GM19099 (cell line): ENCODE results near the gene THY1.

Experiments used
- POLR2A ChIP-seq: IDR thresholded peaks from 3 replicates; pipeline ENCODE4 v1.6.1; 2011; ENCODE audit warnings: low read depth; ENCODE audit not compliant: insufficient read length; ENCODE audit errors: extremely low read depth

Gene THY1

DNA sequence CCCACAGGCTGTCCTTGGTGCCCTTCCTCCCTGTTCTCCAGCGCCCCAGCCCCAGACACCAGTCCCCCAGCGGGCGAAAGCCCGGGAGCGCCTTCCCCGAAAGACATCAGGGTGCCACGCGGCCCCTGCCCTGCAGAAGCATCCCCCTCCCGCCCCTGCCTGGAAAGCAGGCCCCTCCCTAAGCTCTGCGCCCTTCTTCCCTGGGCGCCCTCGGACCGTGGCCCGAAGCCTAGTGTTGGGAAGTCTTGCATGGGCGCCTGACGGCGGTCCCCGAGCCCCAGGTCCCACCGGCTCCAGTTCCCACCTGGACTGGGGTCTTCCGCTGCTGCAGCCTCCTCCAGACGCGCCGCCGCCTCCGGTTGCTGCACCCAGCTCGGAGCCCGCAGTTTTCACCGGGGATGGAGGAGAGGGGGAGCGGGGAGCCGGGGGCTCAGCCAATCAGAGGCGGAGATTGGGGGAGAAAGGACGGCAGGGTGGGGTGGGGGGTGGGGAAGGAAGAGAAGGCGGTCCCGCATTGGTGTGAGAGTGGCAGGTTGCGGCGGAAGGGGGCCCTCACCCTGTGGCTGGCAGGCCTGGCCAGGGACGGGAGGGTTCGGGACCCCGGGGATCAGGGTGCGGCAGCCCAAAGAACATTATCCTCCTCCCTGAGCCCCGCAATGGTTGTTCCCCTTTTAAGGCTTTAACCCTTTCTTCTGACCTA is at the start of gene THY1:
Gene THY1, minus strand, starts transcription at position 364 of the 700 bp plus-strand sequence. CDS start 2,267 bp downstream, outside the sequence.
- no peak for TF ChIP-seq POLR2A

DNA sequence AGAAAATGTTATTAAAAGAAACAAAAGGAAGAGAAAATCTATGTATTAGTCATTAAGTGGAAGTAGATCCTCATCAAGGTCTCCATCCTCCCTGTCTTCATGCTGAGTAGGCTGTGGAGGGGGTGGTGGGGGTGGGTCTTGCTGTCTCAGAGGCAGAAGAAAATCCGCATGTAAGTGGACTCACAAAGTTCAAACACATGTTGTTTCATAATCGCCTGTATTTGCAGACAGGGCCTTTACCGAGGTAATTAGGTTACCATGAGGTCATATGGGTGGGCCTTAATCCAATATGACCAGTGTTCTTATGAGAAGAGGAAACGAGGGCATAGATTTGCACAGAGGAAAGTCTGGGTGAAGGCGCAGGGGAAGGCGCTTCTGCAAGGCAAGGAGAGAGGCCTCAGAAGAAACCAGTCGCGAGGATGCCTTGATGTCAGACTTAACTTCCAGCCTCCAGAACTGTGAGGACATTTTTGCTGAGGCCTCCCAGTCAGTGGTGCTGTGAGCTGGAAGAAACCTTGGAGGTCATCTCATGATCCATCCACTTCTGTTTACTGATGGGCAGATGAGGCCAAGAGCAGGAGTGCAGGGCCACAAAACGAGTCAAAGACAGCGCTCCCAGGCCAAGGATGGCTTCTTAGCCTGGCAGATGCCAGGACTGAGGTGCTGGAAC is 49.3 kb upstream of the THY1 start:
- no peak for TF ChIP-seq POLR2A

DNA sequence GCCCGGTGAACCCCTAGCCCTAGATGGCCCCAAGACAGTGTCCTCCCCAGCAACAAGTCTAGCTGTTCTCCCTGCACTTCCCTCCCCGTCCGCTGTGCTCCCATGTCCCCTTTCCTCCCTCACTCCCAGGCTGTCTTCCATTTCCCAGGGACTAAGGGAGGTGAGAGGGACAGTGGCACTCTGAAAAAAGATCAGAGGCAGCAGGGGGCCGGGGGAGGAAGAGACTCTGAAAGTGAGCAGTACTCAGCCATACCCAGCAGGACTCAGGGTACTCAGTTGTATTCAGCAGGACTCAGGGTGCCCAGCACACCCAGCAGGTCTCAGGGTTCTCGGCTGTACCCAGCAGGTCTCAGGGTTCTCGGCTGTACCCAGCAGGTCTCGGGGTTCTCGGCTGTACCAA is 48.4 kb upstream of the THY1 start:
- no peak for TF ChIP-seq POLR2A

DNA sequence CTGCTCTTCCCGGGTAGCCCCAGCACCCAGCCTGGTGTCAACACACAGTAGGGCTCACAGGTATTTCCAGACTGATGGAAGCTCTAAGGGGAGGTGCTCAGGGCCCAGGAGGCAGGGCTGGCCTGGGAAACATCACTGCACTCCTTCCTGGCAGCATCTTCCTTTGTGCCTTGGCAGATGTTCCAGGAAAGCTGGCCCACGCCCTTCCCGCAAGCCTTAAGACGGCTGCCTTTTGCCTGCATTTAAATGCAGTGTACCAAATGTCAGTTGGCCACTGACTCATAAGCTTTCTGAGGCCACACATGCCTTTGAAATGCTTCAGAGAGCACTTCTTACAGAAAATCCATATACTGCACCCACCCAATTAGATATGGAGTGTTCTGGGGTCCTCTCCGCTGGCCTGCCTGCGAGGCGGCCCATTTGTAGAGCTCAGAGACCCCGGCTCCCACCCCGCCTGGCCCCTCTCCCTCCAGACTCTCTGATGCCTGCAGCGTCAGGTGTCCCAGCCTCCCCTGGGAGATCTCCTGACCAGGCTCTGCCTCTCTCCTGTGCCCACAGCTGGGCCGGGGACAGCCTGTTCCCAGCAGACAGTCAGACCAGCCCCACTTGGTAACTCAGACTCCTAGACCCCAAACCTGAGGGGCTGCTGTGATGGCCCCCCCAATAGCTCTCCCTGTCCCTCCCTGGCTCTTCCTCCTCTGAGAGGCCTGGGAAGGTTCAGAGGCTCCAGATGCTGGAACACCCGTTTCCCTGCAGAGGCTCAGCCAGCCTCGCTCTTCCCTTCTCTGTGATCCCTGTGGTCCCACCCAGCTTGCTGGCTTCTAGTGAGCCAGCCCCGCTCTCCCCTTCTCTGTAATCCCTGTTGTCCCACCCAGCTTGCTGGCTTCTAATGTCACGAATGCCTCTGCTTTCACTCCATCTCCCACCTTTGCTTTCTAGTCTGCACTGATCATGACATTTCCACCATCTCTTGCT is 47.6 kb upstream of the THY1 start:
- TF ChIP-seq POLR2A = no peak

DNA sequence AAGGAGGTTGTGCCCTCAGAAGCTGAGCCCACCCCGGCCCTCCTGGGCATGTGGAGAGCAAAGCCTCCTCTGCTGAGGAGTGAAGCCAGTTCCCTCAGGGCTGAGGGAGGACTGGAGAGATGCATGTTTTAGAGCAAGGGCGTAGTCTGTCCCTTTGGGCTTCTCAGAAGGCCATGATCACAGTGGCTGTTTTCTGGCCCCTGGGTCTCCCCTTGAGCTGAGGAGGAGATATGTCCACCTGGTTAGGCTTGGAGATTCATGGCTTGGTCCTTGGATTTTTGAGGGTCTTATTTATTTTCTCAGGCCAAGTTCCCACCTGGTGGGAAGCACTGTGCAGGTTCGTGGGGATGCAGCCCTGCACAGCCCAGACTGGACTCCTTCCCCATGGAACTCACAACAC is 46.5 kb upstream of the THY1 start:
- no peak for TF ChIP-seq POLR2A

DNA sequence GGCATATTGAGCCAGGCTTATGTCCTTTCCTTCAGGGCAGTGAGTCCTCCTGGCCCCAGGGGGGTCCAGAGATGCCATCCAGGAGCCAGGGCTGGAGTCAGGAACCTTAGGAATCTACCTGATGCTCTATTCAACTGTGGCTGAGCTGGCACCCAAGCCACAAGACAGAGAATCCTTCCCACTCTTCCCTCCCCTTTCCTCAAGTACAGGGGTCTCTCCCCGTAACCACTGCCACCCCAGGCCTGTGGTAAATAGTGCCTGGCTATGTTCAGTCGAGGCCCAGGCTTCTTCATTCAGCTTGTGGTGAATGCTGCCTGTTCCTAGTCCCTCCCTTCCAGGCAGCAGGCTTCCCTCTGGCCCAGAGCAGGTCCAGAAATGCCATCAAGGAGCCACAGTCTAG is 45.5 kb upstream of the THY1 start:
- no peak for TF ChIP-seq POLR2A

DNA sequence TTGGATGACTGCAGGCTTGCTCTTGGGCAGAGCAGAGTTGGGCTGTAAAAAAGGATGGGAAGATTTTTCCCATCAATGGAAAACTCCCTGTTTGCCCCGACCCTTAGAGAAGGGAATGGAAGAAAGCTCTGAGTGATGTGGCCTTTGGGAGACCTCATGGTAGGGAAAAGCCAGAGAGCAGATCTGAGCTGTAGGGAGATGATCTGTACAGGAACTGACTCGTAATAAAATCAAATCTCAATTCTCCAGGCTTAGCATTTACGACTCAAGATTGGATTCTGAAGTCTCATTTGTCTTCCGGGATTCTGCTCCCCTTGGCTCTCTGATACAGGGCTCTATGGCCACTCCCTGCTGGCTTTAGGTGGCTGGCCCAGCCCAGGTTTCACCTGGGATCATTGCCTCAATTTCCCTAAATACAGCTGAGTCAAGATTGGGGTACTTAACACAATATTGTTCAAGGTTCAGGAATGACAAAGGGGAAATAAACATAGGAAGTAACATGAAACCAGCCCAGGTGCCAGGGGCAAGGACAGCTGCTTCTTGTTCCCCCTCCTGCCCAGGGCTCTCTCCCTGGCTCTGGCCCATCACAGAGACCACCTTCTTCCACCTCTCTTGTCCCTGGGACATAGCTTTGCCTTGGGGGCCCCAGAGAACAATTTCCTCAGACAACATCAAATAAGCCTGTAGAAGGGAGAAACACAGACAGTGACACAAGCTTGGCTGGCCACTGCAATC is 38.4 kb upstream of the THY1 start:
- no peak for TF ChIP-seq POLR2A

DNA sequence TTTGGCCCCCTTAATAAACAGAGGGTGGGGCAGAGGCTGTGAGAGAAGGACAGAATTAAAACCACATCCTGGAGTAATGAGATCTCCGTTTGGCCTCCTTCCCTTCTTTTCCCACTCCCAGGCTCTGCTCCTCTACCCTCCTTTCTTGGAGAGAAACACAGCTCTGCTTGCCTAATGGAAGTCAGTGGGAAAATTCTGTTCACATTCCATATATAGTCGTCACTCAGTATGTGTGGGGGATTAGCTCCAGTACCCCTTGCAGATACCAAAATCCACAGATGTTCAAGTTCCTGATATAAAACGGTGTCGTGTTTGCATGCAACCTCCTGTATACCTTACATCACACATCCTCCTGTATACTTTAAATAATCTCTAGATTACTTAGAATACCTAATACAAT is 37.6 kb upstream of the THY1 start:
- no peak for TF ChIP-seq POLR2A

DNA sequence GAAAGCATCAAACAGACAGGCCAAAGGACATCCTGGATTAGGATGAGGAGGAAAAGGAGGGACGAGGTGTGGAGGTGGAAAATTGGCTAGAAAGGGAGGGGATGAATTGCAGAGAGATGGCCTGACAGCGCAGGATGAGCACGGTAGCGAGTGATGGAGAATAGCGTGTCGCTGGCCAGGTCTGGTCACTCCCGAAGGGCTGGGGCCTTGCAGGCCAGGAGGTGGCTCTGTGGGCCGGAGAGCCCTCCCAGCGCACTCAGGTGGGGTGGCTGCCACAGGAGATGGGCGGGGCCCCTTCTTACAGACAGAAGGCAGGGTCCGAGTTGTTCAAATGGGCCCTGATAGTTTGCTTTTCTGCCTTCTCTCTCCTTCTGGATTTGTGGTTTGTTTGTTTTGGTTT is 37.1 kb upstream of the THY1 start:
- TF ChIP-seq POLR2A = no peak

DNA sequence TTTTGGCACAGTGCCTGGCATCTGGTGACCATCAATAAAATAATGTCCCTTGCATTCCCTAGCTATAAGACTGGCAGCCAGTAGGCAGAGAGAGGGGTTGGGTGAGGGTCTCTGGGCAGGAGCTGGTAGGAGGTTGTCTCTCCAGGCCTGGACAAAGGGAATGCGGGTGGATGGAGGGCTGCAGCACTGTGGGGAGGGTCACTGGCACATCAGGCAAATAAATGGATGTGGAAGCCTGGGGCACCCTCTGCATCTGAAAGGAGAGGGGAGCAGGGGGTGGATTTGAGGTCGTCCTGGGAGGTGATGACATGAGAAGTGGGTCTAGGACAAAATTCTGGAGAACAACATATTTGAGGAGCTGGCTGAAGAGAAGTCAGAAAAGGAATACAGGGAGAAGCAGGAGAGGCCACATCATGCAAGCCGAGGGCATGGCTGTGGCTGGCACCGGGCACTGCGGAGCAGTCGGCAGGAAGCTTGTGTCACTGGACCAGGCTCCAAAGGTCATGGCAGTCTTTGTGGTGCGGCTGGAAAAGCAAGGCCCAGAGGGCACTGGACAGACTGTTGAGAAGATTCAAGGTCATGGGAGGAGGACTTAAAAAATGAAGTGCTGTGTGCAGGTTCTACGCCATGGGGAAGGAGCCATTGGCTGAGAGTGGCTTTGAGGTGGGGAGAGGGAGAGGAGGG is 36.5 kb upstream of the THY1 start:
- TF ChIP-seq POLR2A = no peak

DNA sequence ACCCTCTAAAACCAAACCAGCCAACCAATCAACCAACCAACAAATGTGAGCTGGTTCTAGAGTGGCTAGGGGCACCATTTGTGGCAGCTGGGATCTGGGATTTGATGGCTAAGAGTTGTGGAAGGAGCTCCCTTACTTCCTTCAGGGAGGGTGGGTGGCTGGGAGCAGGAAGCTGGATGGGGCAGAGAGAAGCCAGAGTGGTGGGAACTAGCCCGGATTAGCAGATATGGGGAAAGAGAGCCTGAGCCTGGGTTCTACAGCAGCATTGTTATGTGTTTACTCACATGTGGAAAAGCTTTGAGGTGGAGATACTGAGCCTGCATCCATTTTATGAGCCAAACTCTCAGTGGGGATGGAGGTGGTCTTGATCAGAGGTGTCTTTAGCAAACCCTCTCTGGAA is 30.9 kb upstream of the THY1 start:
- TF ChIP-seq POLR2A = no peak

DNA sequence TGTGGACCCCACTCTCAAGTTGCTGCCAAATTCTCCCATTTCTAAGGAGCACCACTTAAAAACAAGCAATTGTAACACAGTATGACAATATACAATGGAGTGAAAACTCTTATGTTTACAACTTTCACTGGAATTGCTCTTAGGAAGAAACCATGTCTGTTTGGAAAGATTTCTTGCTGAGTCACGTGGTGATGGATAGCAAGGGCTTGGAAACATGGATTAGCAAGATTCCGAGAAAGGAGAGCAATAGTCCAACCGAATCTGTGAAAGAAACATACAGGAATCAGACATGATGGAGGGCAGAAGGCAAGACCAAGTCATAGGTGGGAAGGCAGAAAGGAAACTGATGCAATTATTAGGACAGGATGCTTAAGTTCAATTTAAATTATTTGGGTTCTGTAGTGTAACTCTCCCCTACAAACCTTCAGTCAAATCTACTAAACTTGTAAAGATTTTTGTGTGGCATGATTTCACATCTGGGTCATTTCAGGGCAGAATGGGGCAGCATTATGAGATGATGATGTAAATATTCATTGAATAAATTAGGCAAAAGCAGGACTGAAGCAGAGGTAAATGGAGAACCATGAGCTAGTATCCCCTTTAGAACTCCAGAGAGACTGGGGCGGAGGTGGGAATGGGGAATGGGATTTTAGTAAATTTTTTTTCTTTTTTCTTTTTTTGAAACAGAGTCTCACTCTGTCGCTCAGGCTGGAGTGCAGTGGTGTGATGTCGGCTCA is 27.8 kb upstream of the THY1 start:
- no peak for TF ChIP-seq POLR2A

DNA sequence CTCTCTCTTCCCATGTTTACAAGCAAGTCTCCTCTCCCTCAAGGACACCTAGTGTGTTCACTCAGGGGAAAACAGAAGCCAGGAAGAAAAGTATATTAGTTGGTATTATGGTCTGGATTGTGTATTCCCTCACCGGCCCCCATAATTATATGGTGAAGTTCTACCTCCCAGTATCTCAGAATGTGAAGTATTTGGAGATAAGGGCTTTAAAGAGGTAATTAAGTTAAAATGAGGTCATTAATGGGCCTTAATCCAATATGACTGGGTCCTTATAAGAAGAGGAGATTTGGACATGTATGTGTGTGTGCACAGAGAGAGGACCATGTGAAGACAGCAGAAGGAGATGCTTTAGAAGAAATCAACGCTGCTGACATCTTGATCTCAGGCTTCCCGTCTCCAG is 26.5 kb upstream of the THY1 start:
- no peak for TF ChIP-seq POLR2A

DNA sequence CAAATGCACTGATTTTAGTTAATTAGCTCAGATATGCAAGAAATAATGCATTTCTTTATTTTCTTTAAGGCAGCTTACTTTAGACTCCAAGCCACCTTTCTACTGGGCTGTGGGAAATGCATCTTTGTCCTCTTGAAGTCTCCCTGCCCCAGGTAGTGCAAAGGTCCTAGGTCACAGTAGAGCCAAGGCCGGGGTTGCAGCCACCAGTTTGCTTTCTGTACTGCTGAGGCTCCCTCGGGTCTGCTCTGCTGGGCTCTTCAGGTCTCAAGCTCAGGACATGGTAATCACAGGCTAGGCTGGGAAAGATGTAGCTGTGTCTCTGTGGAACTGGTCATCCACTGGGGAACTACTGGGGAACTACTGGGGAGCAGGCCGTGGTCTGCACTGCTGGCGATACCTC is 25.4 kb upstream of the THY1 start:
- TF ChIP-seq POLR2A = no peak

DNA sequence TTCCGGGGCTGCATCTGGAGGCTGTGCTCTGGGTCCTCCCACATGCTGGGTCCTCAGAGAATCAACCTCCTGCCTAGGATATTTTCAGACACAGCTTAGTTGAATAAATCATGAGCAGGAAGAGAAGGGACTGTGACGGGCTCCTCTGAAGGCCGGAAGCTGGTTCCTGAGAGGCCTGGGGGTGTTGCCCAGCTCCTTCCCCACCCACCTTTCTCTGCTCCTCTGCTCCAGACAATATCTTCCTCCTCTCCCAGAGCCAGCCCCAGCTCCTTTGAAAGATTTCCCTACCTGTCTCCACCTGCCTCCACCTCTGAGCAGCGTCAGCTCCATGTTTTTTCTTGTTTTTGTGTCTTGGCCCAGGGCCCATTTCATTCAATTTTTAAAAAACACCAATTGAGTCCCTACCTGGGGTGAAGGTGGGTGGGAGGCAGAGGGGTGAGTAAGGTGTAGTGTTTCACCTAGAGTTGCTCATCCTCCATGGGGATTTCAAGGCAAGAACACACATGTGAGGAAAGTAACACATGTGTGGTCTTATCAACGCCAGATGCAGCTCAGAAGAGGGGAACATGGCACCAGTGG is 24.8 kb upstream of the THY1 start:
- no peak for TF ChIP-seq POLR2A
